Adrenal gland (tissue), 12 donors: ENCODE results near the gene RPL13. TPM values are rescaled to one million over a fixed set of nuclear protein-coding genes. Genes with fewer than 3 reads are reported as not detected.

Source experiments
- DNase-seq, 7 donors: peaks; one replicate each; pipeline ENCODE4 v3.0.0-alpha.2; 2019 to 2020
- H3K27ac ChIP-seq, 5 donors: fragments of 200-600 bp; sonication (generic) in 4 of 5; 1 replicate in 3 of 5; 2 replicates in 2 of 5; pipeline versions ENCODE4 v1.5.1 to v1.8.0; 2016 to 2020; ENCODE audit warnings: mild to moderate bottlenecking in 1 of 5
- H3K27me3 ChIP-seq: fragments of 200-600 bp; 2 replicates; pipeline ENCODE4 v1.8.0; 2021
- H3K36me3 ChIP-seq, 2 donors: fragments of 200-600 bp; replicated peaks in 1 of 2; 1 replicate in 1 of 2; 2 replicates in 1 of 2; pipeline versions ENCODE4 v1.5.1 to v1.8.0; 2018 to 2022
- H3K4me1 ChIP-seq, 2 donors: fragments of 200-600 bp; replicated peaks in 1 of 2; 1 replicate in 1 of 2; 2 replicates in 1 of 2; pipeline versions ENCODE4 v1.5.1 to v1.8.0; 2018 to 2021
- H3K4me3 ChIP-seq, 4 donors: fragments of 200-600 bp; sonication (generic) in 3 of 4; one replicate each; pipeline ENCODE4 v1.5.1; 2016 to 2018
- H3K9me3 ChIP-seq, 3 donors: fragments of 200-600 bp; sonication (generic) in 1 of 3; replicated peaks in 1 of 3; 1 replicate in 2 of 3; 2 replicates in 1 of 3; pipeline versions ENCODE4 v1.5.1 to v1.8.0; 2016 to 2021
- CTCF ChIP-seq, 6 experiments: fragments of 450-650 bp in 4 of 6; fragments of 200-600 bp in 2 of 6; sonication (generic) in 1 of 6; IDR thresholded peaks; 1 replicate in 5 of 6; 2 replicates in 1 of 6; pipeline versions ENCODE4 v1.5.1 to v1.8.0; 2016 to 2021; ENCODE audit warnings: antibody characterized with exemption in 6 of 6, mild to moderate bottlenecking in 2 of 6, moderate library complexity in 1 of 6
- POLR2A ChIP-seq, 2 donors: fragments of 450-650 bp; IDR thresholded peaks; one replicate each; pipeline ENCODE4 v1.6.1; 2017; ENCODE audit warnings: antibody characterized with exemption in 2 of 2, mild to moderate bottlenecking in 2 of 2, moderate library complexity in 1 of 2
- WGBS, 4 donors: extraction: QIAGEN DNeasy Blood & Tissue Kit in 2 of 4; methylation state at CpG; one replicate each; pipeline versions ENCODE4 v1.1.5 to v1.1.7; 2013 to 2017; 5-methylcytosine and 5-hydroxymethylcytosine counted together
- intact Hi-C, 2 donors: fragments of 100-400 bp; cut with DNase I; formaldehyde crosslinking; loops; one replicate each; pipeline versions ENCODE4 v1.14.1 to v1.15.0; 2022 to 2023
- polyA plus RNA-seq, 3 donors: library from polyadenylated mRNA; stranded (reverse); fragments of 200-250 nt in 2 of 3; fragments of 350-450 nt in 1 of 3; fragmentation: Illumina TruSeq in 1 of 3; extraction: RNeasy Lipid Tissue Mini Kit (QIAGEN cat#74804) in 1 of 3; gene quantifications; one replicate each; pipeline ENCODE4 v1.2.3, GENCODE V29; 2013 to 2014
- total RNA-seq, 9 donors: library from RNA; depleted of rRNA in 4 of 9; stranded (reverse); fragments of >200 nt in 4 of 9; fragments of 120-200 nt in 1 of 9; fragmentation: NEBNext Ultra II Directional in 1 of 9; extraction: Animal tissue kit (Norgen Biotek cat#: 25700) in 1 of 9; gene quantifications; one replicate each; pipeline versions ENCODE4 v1.1.0 to v1.2.4, GENCODE V29; 2013 to 2023
- donor health status: healthy with polysubstance abuse.
- donor health status: Bipolar disorder and iron deficiency.
- donor health status: DM: yes; HTN: yes; CAD: no.
- donor health status: DM: no; HTN: no; CAD: no.
- donor health status: DM: no; HTN: no; CAD: no.
- donor health status: DM: yes; HTN: yes; CAD: no.

RPL13 gene
- total and polyA plus RNA-seq, 12 donors = 893 to 12,881 (median 3,471) TPM

GRCh38 chr16:89604764-89605163 lies 44.3 kb downstream of the RPL13 start:
- Histone ChIP-seq H3K27ac (no peak overlapping the region), H3K36me3 (no peaks in the 10 kb centered on the region), H3K4me1 (no peaks in the 10 kb centered on the region), H3K9me3 (no peaks in the 10 kb centered on the region), H3K27me3 (no peaks in the 10 kb centered on the region), H3K4me3 (no peak overlapping the region)
- TF ChIP-seq POLR2A (IDR thresholded peaks at IDR 0.05) = no peak
- TF ChIP-seq CTCF (IDR thresholded peaks at IDR 0.05) = no peak
- intact Hi-C loops = no loop called here
- no peak for DNase-seq
- WGBS, 4 donors = 59 to 83% (median 71%) methylated on average over 8 to 16 of the region's 16 CpGs

- 77 to 86% (median 81%) methylated on average over 13 to 34 of the region's 34 CpGs for WGBS, 4 donors
- Histone ChIP-seq H3K27me3 (no peaks in the 10 kb centered on the region), H3K4me3 (no peak overlapping the region), H3K27ac (no peak overlapping the region), H3K9me3 (no peaks in the 10 kb centered on the region), H3K36me3 (no peaks in the 10 kb centered on the region), H3K4me1 (no peaks in the 10 kb centered on the region)
- TF ChIP-seq CTCF (IDR thresholded peaks at IDR 0.05) (no peak), POLR2A (IDR thresholded peaks at IDR 0.05) (no peak)
- no peak for DNase-seq
- intact Hi-C loops = no loop called here
Measured at GRCh38 chr16:89605186-89605970, 44.9 kb downstream of the RPL13 start.

- 80 to 86% (median 83%) methylated on average over 3 to 9 of the region's 9 CpGs for WGBS, 4 donors
Measured at GRCh38 chr16:89606006-89606405, 45.5 kb downstream of the RPL13 start.

GRCh38 chr16:89607453-89607852 lies 47.0 kb downstream of the RPL13 start:
- Histone ChIP-seq H3K4me1 (no peaks in the 10 kb centered on the region), H3K36me3 (no peaks in the 10 kb centered on the region), H3K9me3 (no peaks in the 10 kb centered on the region), H3K4me3 (no peak overlapping the region), H3K27me3 (peaks cover 5% of the 10 kb centered on the region), H3K27ac (no peak overlapping the region)
- WGBS, 4 donors = 86 to 91% (median 89%) methylated on average over 9 of the region's 9 CpGs
- intact Hi-C loops = no loop called here
- TF ChIP-seq CTCF (IDR thresholded peaks at IDR 0.05) (no peak), POLR2A (IDR thresholded peaks at IDR 0.05) (no peak)
- no peak for DNase-seq

More at GRCh38 chr16:89606006-89606405, 45.5 kb downstream of the RPL13 start:
- TF ChIP-seq POLR2A (IDR thresholded peaks at IDR 0.05) = no peak
- no peak for TF ChIP-seq CTCF (IDR thresholded peaks at IDR 0.05)
- H3K4me1 ChIP-seq = no peaks in the 10 kb centered on the region
- H3K36me3 ChIP-seq = no peaks in the 10 kb centered on the region
- no peak overlapping the region for H3K4me3 ChIP-seq
- H3K27ac ChIP-seq = no peak overlapping the region
- H3K9me3 ChIP-seq = no peaks in the 10 kb centered on the region
- intact Hi-C loops = no loop called here
- H3K27me3 ChIP-seq = no peaks in the 10 kb centered on the region
- DNase-seq = no peak
